HEK293T (cell line): ENCODE measurements around the gene HDAC5.

Source experiments
- CTCF ChIA-PET: fragments of 350-600 bp; formaldehyde crosslinking; extraction: SDS; loops from one replicate; lab custom pipeline; 2021; ENCODE audit warnings: antibody characterized with exemption, inconsistent platforms; lab: Yijun Ruan, JAX
- POLR2A ChIA-PET: fragments of 350-600 bp; formaldehyde crosslinking; extraction: SDS; loops from one replicate; lab custom pipeline; 2020; ENCODE audit warnings: antibody characterized with exemption, inconsistent platforms; lab: Yijun Ruan, JAX
- DNase-seq: peaks from one replicate; pipeline ENCODE4 v3.0.0; 2012; ENCODE audit warnings: mixed read lengths; ENCODE audit errors: extremely low spot score
- ARNT ChIP-seq: fragments of 450-650 bp; IDR thresholded peaks from 2 replicates; pipeline ENCODE4 v1.6.1; 2017; ENCODE audit warnings: mild to moderate bottlenecking
- BHLHE40 ChIP-seq: fragments of 450-650 bp; IDR thresholded peaks from 2 replicates; pipeline ENCODE4 v1.6.1; 2016; ENCODE audit warnings: mild to moderate bottlenecking, moderate library complexity, borderline replicate concordance
- CTBP1 ChIP-seq: fragments of 450-650 bp; IDR thresholded peaks from 2 replicates; pipeline ENCODE4 v1.6.1; 2016; ENCODE audit warnings: borderline replicate concordance
- ELF4 ChIP-seq: fragments of 450-650 bp; IDR thresholded peaks from 2 replicates; pipeline ENCODE4 v1.6.1; 2017; ENCODE audit warnings: antibody characterized with exemption
- FOXA1 ChIP-seq: fragments of 450-650 bp; IDR thresholded peaks from 2 replicates; pipeline ENCODE4 v1.6.1; 2016; ENCODE audit warnings: mild to moderate bottlenecking
- FOXK2 ChIP-seq: fragments of 450-650 bp; IDR thresholded peaks from 2 replicates; pipeline ENCODE4 v1.6.1; 2016; ENCODE audit warnings: mild to moderate bottlenecking
- FOXM1 ChIP-seq: fragments of 450-650 bp; IDR thresholded peaks from 2 replicates; pipeline ENCODE4 v1.6.1; 2017; ENCODE audit warnings: mild to moderate bottlenecking, borderline replicate concordance
- HDGF ChIP-seq: fragments of 450-650 bp; IDR thresholded peaks from 2 replicates; pipeline ENCODE4 v1.6.1; 2017; ENCODE audit warnings: antibody characterized with exemption, borderline replicate concordance
- L3MBTL2 ChIP-seq: fragments of 450-650 bp; conservative IDR thresholded peaks from 2 replicates; pipeline ENCODE4 v1.6.1; 2016; ENCODE audit warnings: mild to moderate bottlenecking
- LEF1 ChIP-seq: fragments of 450-650 bp; IDR thresholded peaks from 2 replicates; pipeline ENCODE4 v1.6.1; 2017; ENCODE audit warnings: mild to moderate bottlenecking, borderline replicate concordance
- NFRKB ChIP-seq: fragments of 450-650 bp; IDR thresholded peaks from 2 replicates; pipeline ENCODE4 v1.6.1; 2016; ENCODE audit warnings: mild to moderate bottlenecking, moderate library complexity
- PKNOX1 ChIP-seq: fragments of 450-650 bp; IDR thresholded peaks from 2 replicates; pipeline ENCODE4 v1.6.1; 2016
- SP1 ChIP-seq: fragments of 450-650 bp; IDR thresholded peaks from 2 replicates; pipeline ENCODE4 v1.6.1; 2017
- SUZ12 ChIP-seq: fragments of 450-650 bp; IDR thresholded peaks from 2 replicates; pipeline ENCODE4 v1.6.1; 2016; ENCODE audit warnings: mild to moderate bottlenecking
- TARDBP ChIP-seq: fragments of 450-650 bp; IDR thresholded peaks from 2 replicates; pipeline ENCODE4 v1.6.1; 2016
- ZNF384 ChIP-seq: fragments of 450-650 bp; IDR thresholded peaks from 2 replicates; pipeline ENCODE4 v1.6.1; 2016

HDAC5 gene

GRCh38 chr17:44030482-44030881 lies 93.0 kb downstream of the HDAC5 start:
- TF ChIP-seq FOXA1: no peak
- no peak for TF ChIP-seq FOXM1
- TF ChIP-seq TARDBP: no peak
- no peak for TF ChIP-seq ARNT
- no peak for TF ChIP-seq SUZ12
- no peak for TF ChIP-seq L3MBTL2
- no peak for TF ChIP-seq HDGF
- TF ChIP-seq SP1: no peak
- TF ChIP-seq PKNOX1: no peak
- TF ChIP-seq ZNF384: no peak
- TF ChIP-seq BHLHE40: no peak
- TF ChIP-seq ELF4: no peak
- TF ChIP-seq NFRKB: no peak
- TF ChIP-seq CTBP1: no peak
- no peak for TF ChIP-seq FOXK2
- no peak for TF ChIP-seq LEF1
- ChIA-PET POLR2A (interaction anchor here (1.4 kb wide), 1 partner anchor 36 kb away, joined by 5 read pairs; the partner anchor contains the start of gene LSM12), CTCF (interaction anchor here (1.1 kb wide), 1 partner anchor 23 kb away, joined by 4 read pairs; no protein-coding TSS in a partner anchor)
- no peak for DNase-seq

GRCh38 chr17:44029736-44030135 lies 93.7 kb downstream of the HDAC5 start:
- no peak for TF ChIP-seq HDGF
- no peak for TF ChIP-seq FOXM1
- TF ChIP-seq TARDBP: no peak
- TF ChIP-seq SP1: no peak
- TF ChIP-seq ELF4: no peak
- no peak for TF ChIP-seq PKNOX1
- no peak for TF ChIP-seq ZNF384
- TF ChIP-seq SUZ12: no peak
- no peak for TF ChIP-seq L3MBTL2
- no peak for TF ChIP-seq CTBP1
- no peak for TF ChIP-seq ARNT
- no peak for TF ChIP-seq BHLHE40
- no peak for TF ChIP-seq FOXK2
- DNase-seq: no peak
- POLR2A ChIA-PET: interaction anchor here (1.4 kb wide), 1 partner anchor 36 kb away, joined by 5 read pairs; the partner anchor contains the start of gene LSM12
- CTCF ChIA-PET: interaction anchor here (1.1 kb wide), 1 partner anchor 22 kb away, joined by 4 read pairs; no protein-coding TSS in a partner anchor
